H9 (cell line): ENCODE data around the gene CFAP57. TPM values are rescaled to one million over a fixed set of nuclear protein-coding genes. Genes with fewer than 3 reads are reported as not detected.

Source experiments
- DNase-seq: peaks from one replicate; pipeline ENCODE4 v3.0.0-alpha.2; 2017
- H2AFZ ChIP-seq: one replicate; pipeline ENCODE4 v1.6.1; 2013; ENCODE audit warnings: mild to moderate bottlenecking, low read length, control low read depth, moderate library complexity
- H2AK5ac ChIP-seq: 2 replicates; pipeline ENCODE4 v1.6.1; 2013; ENCODE audit warnings: low read length, control low read depth, mixed read lengths; ENCODE audit not compliant: insufficient read length
- H2BK120ac ChIP-seq: one replicate; pipeline ENCODE4 v1.6.1; 2013; ENCODE audit warnings: low read depth, mild to moderate bottlenecking, low read length, control low read depth, inconsistent platforms; ENCODE audit not compliant: poor library complexity, severe bottlenecking
- H2BK12ac ChIP-seq: 2 replicates; pipeline ENCODE4 v1.6.1; 2013; ENCODE audit warnings: low read length, control low read depth, mixed read lengths, low read depth; ENCODE audit not compliant: insufficient read length
- H2BK15ac ChIP-seq: 2 replicates; pipeline ENCODE4 v1.6.1; 2013; ENCODE audit warnings: low read depth, low read length, control low read depth
- H2BK20ac ChIP-seq: one replicate; pipeline ENCODE4 v1.6.1; 2013; ENCODE audit warnings: low read depth, mild to moderate bottlenecking, low read length, control low read depth, inconsistent platforms; ENCODE audit not compliant: poor library complexity, severe bottlenecking
- H2BK5ac ChIP-seq: 2 replicates; pipeline ENCODE4 v1.6.1; 2013; ENCODE audit warnings: low read length, control low read depth, mixed read lengths; ENCODE audit not compliant: insufficient read length
- H3K14ac ChIP-seq: 2 replicates; pipeline ENCODE4 v1.6.1; 2013; ENCODE audit warnings: low read length, control low read depth; ENCODE audit not compliant: insufficient read depth
- H3K18ac ChIP-seq: 2 replicates; pipeline ENCODE4 v1.6.1; 2013; ENCODE audit warnings: low read depth, mild to moderate bottlenecking, mixed read lengths, low read length, control low read depth; ENCODE audit not compliant: insufficient read length
- H3K23ac ChIP-seq: 2 replicates; pipeline ENCODE4 v1.6.1; 2013; ENCODE audit warnings: low read length, control low read depth, mixed read lengths, low read depth; ENCODE audit not compliant: insufficient read length
- H3K23me2 ChIP-seq: 2 replicates; pipeline ENCODE4 v1.6.1; 2013; ENCODE audit warnings: low read depth, mild to moderate bottlenecking, mixed read lengths, low read length, control low read depth; ENCODE audit not compliant: insufficient read length, poor library complexity, severe bottlenecking
- H3K27ac ChIP-seq: 2 replicates; pipeline ENCODE4 v1.5.1; 2013; ENCODE audit warnings: low read length, control low read depth, mixed read lengths, low read depth; ENCODE audit not compliant: insufficient read length
- H3K27me3 ChIP-seq: 2 replicates; pipeline ENCODE4 v1.6.1; 2013; ENCODE audit warnings: low read length, control low read depth, inconsistent platforms; ENCODE audit not compliant: insufficient read depth
- H3K4ac ChIP-seq: 2 replicates; pipeline ENCODE4 v1.6.1; 2013; ENCODE audit warnings: low read depth, mild to moderate bottlenecking, control low read depth, inconsistent platforms, low read length, moderate library complexity
- H3K4me1 ChIP-seq: 2 replicates; pipeline ENCODE4 v1.6.1; 2013; ENCODE audit warnings: low read length, control low read depth, inconsistent platforms; ENCODE audit not compliant: insufficient read depth
- H3K4me2 ChIP-seq: 2 replicates; pipeline ENCODE4 v1.6.1; 2013; ENCODE audit warnings: low read length, control low read depth, mixed read lengths; ENCODE audit not compliant: insufficient read length, insufficient read depth
- H3K56ac ChIP-seq: 2 replicates; pipeline ENCODE4 v1.6.1; 2013; ENCODE audit warnings: low read depth, mild to moderate bottlenecking, mixed read lengths, low read length, control low read depth; ENCODE audit not compliant: insufficient read length
- H3K79me1 ChIP-seq: 2 replicates; pipeline ENCODE4 v1.6.1; 2013; ENCODE audit warnings: low read depth, mild to moderate bottlenecking, moderate library complexity, low read length, control low read depth, inconsistent platforms; ENCODE audit not compliant: insufficient read depth, poor library complexity, severe bottlenecking
- H3K79me2 ChIP-seq: 2 replicates; pipeline ENCODE4 v1.6.1; 2013; ENCODE audit warnings: low read length, control low read depth, inconsistent platforms; ENCODE audit not compliant: insufficient read depth
- H3K9ac ChIP-seq: 2 replicates; pipeline ENCODE4 v1.6.1; 2013; ENCODE audit warnings: low read length, control low read depth, mixed read lengths; ENCODE audit not compliant: insufficient read length; ENCODE audit errors: extremely low read depth
- H3K9me3 ChIP-seq: one replicate; pipeline ENCODE4 v1.6.1; 2013; ENCODE audit warnings: low read depth, low read length, inconsistent platforms; ENCODE audit not compliant: control insufficient read depth
- H3T11ph ChIP-seq: one replicate; pipeline ENCODE4 v1.6.1; 2013; ENCODE audit warnings: mild to moderate bottlenecking, low read length, control low read depth, inconsistent platforms
- H4K20me1 ChIP-seq: one replicate; pipeline ENCODE4 v1.6.1; 2013; ENCODE audit not compliant: control insufficient read depth, insufficient read length, insufficient read depth
- H4K5ac ChIP-seq: 2 replicates; pipeline ENCODE4 v1.6.1; 2013; ENCODE audit warnings: low read depth, mild to moderate bottlenecking, mixed read lengths, low read length, control low read depth; ENCODE audit not compliant: insufficient read length
- H4K8ac ChIP-seq: replicated peaks from 2 replicates; pipeline ENCODE4 v1.6.1; 2013; ENCODE audit warnings: low read length, control low read depth, mixed read lengths, low read depth; ENCODE audit not compliant: insufficient read length
- H4K91ac ChIP-seq: 2 replicates; pipeline ENCODE4 v1.6.1; 2013; ENCODE audit warnings: low read depth, mild to moderate bottlenecking, moderate library complexity, mixed read lengths, low read length, control low read depth; ENCODE audit not compliant: insufficient read length
- H3K27ac Mint-ChIP-seq, 3 experiments: 2 replicates in 2 of 3; 3 replicates in 1 of 3; pipeline ENCODE4 v1.8.0; 2020 to 2021; ENCODE audit warnings: mixed read lengths in 3 of 3, mild to moderate bottlenecking in 1 of 3, moderate library complexity in 1 of 3
- H3K27me3 Mint-ChIP-seq: 2 replicates; pipeline ENCODE4 v1.8.0; 2021; ENCODE audit warnings: low read depth, mild to moderate bottlenecking, moderate library complexity, mixed read lengths
- H3K36me3 Mint-ChIP-seq, 3 experiments: 2 replicates in 2 of 3; 3 replicates in 1 of 3; pipeline ENCODE4 v1.8.0; 2020 to 2021; ENCODE audit warnings: low read depth in 3 of 3, mixed read lengths in 3 of 3; ENCODE audit not compliant: insufficient read depth in 1 of 3
- H3K4me1 Mint-ChIP-seq, 2 experiments: 2 replicates each; pipeline ENCODE4 v1.8.0; 2020; ENCODE audit warnings: mixed read lengths in 2 of 2
- H3K4me3 Mint-ChIP-seq, 2 experiments: 2 replicates in 1 of 2; 3 replicates in 1 of 2; pipeline ENCODE4 v1.8.0; 2020 to 2021; ENCODE audit warnings: mild to moderate bottlenecking in 2 of 2, mixed read lengths in 2 of 2, moderate library complexity in 1 of 2
- H3K9me3 Mint-ChIP-seq, 2 experiments: 2 replicates in 1 of 2; 3 replicates in 1 of 2; pipeline ENCODE4 v1.8.0; 2020; ENCODE audit warnings: mild to moderate bottlenecking in 2 of 2, mixed read lengths in 2 of 2, moderate library complexity in 1 of 2
- CTCF ChIP-seq: fragments of 200-600 bp; sonication (generic); conservative IDR thresholded peaks from 3 replicates; pipeline ENCODE4 v1.8.0; 2021; ENCODE audit warnings: antibody characterized with exemption, mild to moderate bottlenecking
- WGBS: extraction: QIAGEN DNeasy Blood & Tissue Kit; methylation state at CpG from one replicate; pipeline ENCODE4 v1.1.7; 2013; ENCODE audit warnings: missing lambda C conversion rate, low lambda C conversion rate, mixed read lengths; ENCODE audit not compliant: insufficient read length; ENCODE audit errors: extremely low coverage; 5-methylcytosine and 5-hydroxymethylcytosine counted together
- total RNA-seq: library from RNA; stranded (reverse); gene quantifications from 2 replicates; pipeline ENCODE4 v1.2.1, GENCODE V29; 2021

CFAP57 gene
- total RNA-seq, 1 experiment from 2014 or later: 0.33 TPM

GRCh38 chr1:43298055-43298454 lies 125.9 kb downstream of the CFAP57 start:
- Mint-ChIP-seq H3K27me3 (no peaks in the 10 kb centered on the region; the same call in 1 of the 2 replicates), H3K27ac (no peak overlapping the region), H3K4me3 (no peak overlapping the region), H3K4me1 (peaks cover 45 to 61% of the 10 kb centered on the region in 2 experiments), H3K9me3 (no peaks in the 10 kb centered on the region), H3K36me3 (no peaks in the 10 kb centered on the region)
- Histone ChIP-seq H3K4me2 (no peak overlapping the region), H4K8ac (no peak overlapping the region), H3K9ac (no peak overlapping the region), H2BK5ac (no peak overlapping the region), H3T11ph (no peak overlapping the region), H4K20me1 (no peaks in the 10 kb centered on the region), H3K56ac (no peak overlapping the region), H2BK15ac (no peak overlapping the region), H2BK20ac (no peak overlapping the region), H2AFZ (no peak overlapping the region), H3K4ac (no peak overlapping the region), H3K9me3 (no peaks in the 10 kb centered on the region), H4K91ac (no peak overlapping the region), H3K4me1 (peaks cover 9% of the 10 kb centered on the region), H2AK5ac (no peak overlapping the region), H3K27me3 (no peaks in the 10 kb centered on the region), H3K14ac (no peak overlapping the region), H3K79me2 (no peaks in the 10 kb centered on the region), H2BK12ac (no peak overlapping the region), H3K18ac (no peak overlapping the region), H2BK120ac (no peak overlapping the region), H3K23ac (no peak overlapping the region), H3K27ac (no peak overlapping the region), H4K5ac (no peak overlapping the region), H3K23me2 (no peaks in the 10 kb centered on the region), H3K79me1 (no peaks in the 10 kb centered on the region)
- TF ChIP-seq CTCF: no peak
- no peak for DNase-seq
- WGBS: no CpG with 5 or more reads among the region's 1 CpG
